K562 treated with DMSO at 1 percent for 24 hours (cell line): ENCODE measurements around the gene PPIL3. TPM values are rescaled to one million over a fixed set of nuclear protein-coding genes. Genes with fewer than 3 reads are reported as not detected.

ENCODE experiments used
- total RNA-seq: library from RNA; unstranded; fragments of 300-600 nt; gene quantifications from 2 replicates; pipeline ENCODE4 v1.2.3, GENCODE V29; 2022; ENCODE audit warnings: low read depth; ENCODE audit not compliant: insufficient read depth

PPIL3 gene
- 11.6 and 14.4 TPM in 2 replicates for total RNA-seq

GRCh38 chr2:200888704-200889625 lies at the start of gene PPIL3, which contains the start of gene NIF3L1:
Gene PPIL3 (minus strand): TSS chr2:200889077. CDS start chr2:200887615, 1,462 bp downstream.
Gene NIF3L1 (plus strand): TSS chr2:200889371. CDS start chr2:200891944, 2,573 bp downstream.

GRCh38 chr2:200864176-200865034 lies 24.5 kb downstream of the PPIL3 start, which contains the start of gene CLK1:
Gene CLK1 (minus strand): TSS chr2:200864658. CDS start chr2:200861862, 2,796 bp downstream.

Other genes with a start within 250 kb of the PPIL3 start
- 52.7 and 60.7 TPM in 2 replicates for gene BZW1, start 77.2 kb downstream of the PPIL3 start, total RNA-seq
- 18.3 and 20.1 TPM in 2 replicates for gene CLK1, start 24.4 kb downstream of the PPIL3 start, total RNA-seq
- gene NIF3L1, start 294 bp upstream of the PPIL3 start, total RNA-seq: 23.7 and 25.8 TPM in 2 replicates
- 5.1 and 7.7 TPM in 2 replicates for gene ORC2, start 74.6 kb upstream of the PPIL3 start, total RNA-seq
- gene HYCC2, start 182.6 kb upstream of the PPIL3 start, total RNA-seq: 3.5 and 6.3 TPM in 2 replicates
- gene NDUFB3, start 182.9 kb upstream of the PPIL3 start, total RNA-seq: 32.7 and 58.0 TPM in 2 replicates
- 22.4 and 25.7 TPM in 2 replicates for gene CFLAR, start 227.1 kb upstream of the PPIL3 start, total RNA-seq